CD14-positive monocyte (primary cell): Measurements from ENCODE around the gene EDN3. TPM values are rescaled to one million over a fixed set of nuclear protein-coding genes. Genes with fewer than 3 reads are reported as not detected.

ENCODE experiments used
- DNase-seq, 3 donors: peaks; one replicate each; pipeline ENCODE4 v3.0.0-alpha.2; 2011 to 2022
- H2AFZ ChIP-seq: 2 replicates; pipeline ENCODE4 v1.6.0; 2012; ENCODE audit warnings: mild to moderate bottlenecking, low read depth, low read length, inconsistent platforms; ENCODE audit not compliant: insufficient read depth, poor library complexity, severe bottlenecking
- H3K27ac ChIP-seq, 2 donors: 1 replicate in 1 of 2; 2 replicates in 1 of 2; pipeline ENCODE4 v1.5.1; 2012 to 2013; ENCODE audit warnings: low read length in 2 of 2, control low read depth in 1 of 2, inconsistent platforms in 1 of 2, low read depth in 1 of 2, mild to moderate bottlenecking in 1 of 2
- H3K27me3 ChIP-seq, 2 donors: one replicate each; pipeline versions ENCODE4 v1.6.0 to v1.6.1; 2011 to 2013; ENCODE audit warnings: low read length in 2 of 2; ENCODE audit not compliant: control insufficient read depth in 2 of 2, insufficient read depth in 2 of 2
- H3K36me3 ChIP-seq, 2 donors: replicated peaks in 1 of 2; 1 replicate in 1 of 2; 2 replicates in 1 of 2; pipeline versions ENCODE4 v1.5.1 to v1.6.1; 2012 to 2013; ENCODE audit warnings: low read length in 2 of 2, control low read depth in 1 of 2, inconsistent platforms in 1 of 2, mild to moderate bottlenecking in 1 of 2; ENCODE audit not compliant: insufficient read depth in 2 of 2, control insufficient read depth in 1 of 2
- H3K4me1 ChIP-seq, 2 donors: 1 replicate in 1 of 2; 2 replicates in 1 of 2; pipeline versions ENCODE4 v1.5.1 to v1.6.1; 2012 to 2013; ENCODE audit warnings: low read length in 2 of 2, control low read depth in 1 of 2, inconsistent platforms in 1 of 2, mild to moderate bottlenecking in 1 of 2, moderate library complexity in 1 of 2; ENCODE audit not compliant: insufficient read depth in 2 of 2, control insufficient read depth in 1 of 2
- H3K4me2 ChIP-seq: replicated peaks from 2 replicates; pipeline ENCODE3; 2012; ENCODE audit warnings: low read length, moderate library complexity, mild to moderate bottlenecking; ENCODE audit not compliant: poor library complexity, severe bottlenecking; ENCODE audit errors: extremely low read depth
- H3K4me3 ChIP-seq, 3 experiments: fragments of 200-600 bp in 1 of 3; sonication (generic) in 1 of 3; replicated peaks in 1 of 3; 1 replicate in 2 of 3; 2 replicates in 1 of 3; pipeline ENCODE4 v1.5.1; 2011 to 2013; ENCODE audit warnings: low read length in 3 of 3, mild to moderate bottlenecking in 3 of 3, control low read depth in 2 of 3, low read depth in 2 of 3, inconsistent platforms in 1 of 3, moderate library complexity in 1 of 3
- H3K79me2 ChIP-seq: 2 replicates; pipeline ENCODE4 v1.6.0; 2012; ENCODE audit warnings: mild to moderate bottlenecking, control low read depth, inconsistent platforms, low read length, moderate library complexity; ENCODE audit not compliant: insufficient read depth
- H3K9ac ChIP-seq: 2 replicates; pipeline ENCODE4 v1.6.0; 2017; ENCODE audit warnings: low read length, mild to moderate bottlenecking; ENCODE audit not compliant: insufficient read depth, poor library complexity, severe bottlenecking
- H3K9me3 ChIP-seq, 2 donors: replicated peaks in 1 of 2; 1 replicate in 1 of 2; 2 replicates in 1 of 2; pipeline versions ENCODE4 v1.5.1 to v1.6.1; 2012 to 2013; ENCODE audit warnings: low read length in 2 of 2, control low read depth in 1 of 2; ENCODE audit not compliant: control insufficient read depth in 1 of 2, insufficient read depth in 1 of 2
- H4K20me1 ChIP-seq: 2 replicates; pipeline ENCODE4 v1.6.0; 2012; ENCODE audit warnings: mild to moderate bottlenecking, low read length, control low read depth, moderate library complexity; ENCODE audit not compliant: insufficient read depth
- H3K27ac Mint-ChIP-seq, 7 donors: one replicate each; pipeline ENCODE4 v1.8.0; 2020; ENCODE audit warnings: mild to moderate bottlenecking in 7 of 7, mixed read lengths in 7 of 7, moderate library complexity in 6 of 7, inconsistent platforms in 2 of 7
- H3K27me3 Mint-ChIP-seq, 3 donors: one replicate each; pipeline ENCODE4 v1.8.0; 2021 to 2022; ENCODE audit warnings: low read depth in 3 of 3, mild to moderate bottlenecking in 3 of 3, mixed read lengths in 3 of 3, moderate library complexity in 3 of 3, inconsistent platforms in 1 of 3
- H3K36me3 Mint-ChIP-seq, 2 donors: one replicate each; pipeline ENCODE4 v1.8.0; 2020; ENCODE audit warnings: mixed read lengths in 2 of 2, inconsistent platforms in 1 of 2, mild to moderate bottlenecking in 1 of 2
- H3K4me1 Mint-ChIP-seq: one replicate; pipeline ENCODE4 v1.8.0; 2020; ENCODE audit warnings: mild to moderate bottlenecking, mixed read lengths
- H3K4me3 Mint-ChIP-seq, 2 donors: one replicate each; pipeline ENCODE4 v1.8.0; 2020; ENCODE audit warnings: mild to moderate bottlenecking in 2 of 2, mixed read lengths in 2 of 2, moderate library complexity in 1 of 2
- H3K9me3 Mint-ChIP-seq, 7 donors: one replicate each; pipeline ENCODE4 v1.8.0; 2020 to 2022; ENCODE audit warnings: mixed read lengths in 7 of 7, mild to moderate bottlenecking in 6 of 7, moderate library complexity in 6 of 7, inconsistent platforms in 2 of 7
- WGBS: methylation state at CpG from one replicate; pipeline ENCODE4 v1.1.5; 2013; ENCODE audit warnings: missing lambda C conversion rate; ENCODE audit not compliant: insufficient coverage; 5-methylcytosine and 5-hydroxymethylcytosine counted together
- intact Hi-C, 2 donors: fragments of 100-400 bp; cut with micrococcal nuclease; formaldehyde crosslinking; loops; one replicate each; pipeline versions ENCODE4 v1.15.0 to v1.15.1; 2023
- polyA plus RNA-seq, 3 donors: library from polyadenylated mRNA; depleted of rRNA in 1 of 3; unstranded in 2 of 3; stranded (reverse) in 1 of 3; fragments of 300-500 nt in 2 of 3; fragments of >200 nt in 1 of 3; fragmentation: Illumina TruSeq in 2 of 3; gene quantifications; 1 replicate in 2 of 3; 2 replicates in 1 of 3; pipeline ENCODE4 v1.2.3, GENCODE V29; 2012 to 2021
- TF ChIP-seq, protein P1 (sequence below): fragments of 200-600 bp; IDR thresholded peaks from one replicate; pipeline ENCODE4 v1.8.0; 2022; ENCODE audit warnings: antibody characterized with exemption, mild to moderate bottlenecking

Gene EDN3
- polyA plus RNA-seq, 3 donors, result not detected

DNA sequence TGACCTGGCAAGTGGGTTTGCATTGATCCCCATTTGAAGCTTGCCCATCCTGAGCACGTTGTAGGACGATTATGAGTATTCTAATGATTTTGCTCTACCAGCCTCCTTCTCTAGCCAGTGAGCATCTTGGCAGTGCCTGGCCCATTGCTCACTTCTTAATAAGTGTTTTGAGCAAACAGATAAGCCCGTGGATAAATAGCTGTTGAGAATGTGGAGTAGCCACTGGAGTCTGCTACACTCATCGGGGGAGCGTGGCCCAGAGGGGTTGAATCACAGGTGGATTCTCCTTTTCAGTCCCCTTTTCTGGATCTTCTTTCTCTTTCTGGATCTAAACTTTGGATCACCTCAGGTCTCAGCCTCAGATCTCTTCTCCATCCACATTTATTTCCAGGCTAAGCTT, 15.9 kb upstream of the EDN3 start:
- no peaks in the 10 kb centered on the region for H3K4me1 ChIP-seq
- no peaks in the 10 kb centered on the region for H3K36me3 ChIP-seq
- H3K27me3 Mint-ChIP-seq, result peaks cover 0 to 4% (median 2%) of the 10 kb centered on the region in 3 donors
- H3K4me3 Mint-ChIP-seq, result no peak overlapping the region
- no peak overlapping the region for H3K27ac Mint-ChIP-seq
- H3K79me2 ChIP-seq, result no peaks in the 10 kb centered on the region
- no peaks in the 10 kb centered on the region for H3K36me3 Mint-ChIP-seq
- 87% methylated on average over 3 of the region's 5 CpGs for WGBS
- DNase-seq, result no peak
- no peaks in the 10 kb centered on the region for H3K27me3 ChIP-seq
- H3K27ac ChIP-seq, result no peak overlapping the region
- H2AFZ ChIP-seq, result no peak overlapping the region
- H3K4me3 ChIP-seq, result no peak overlapping the region
- H3K9ac ChIP-seq, result no peak overlapping the region
- no peaks in the 10 kb centered on the region for H3K9me3 ChIP-seq
- H3K4me2 ChIP-seq, result no peak overlapping the region
- no peaks in the 10 kb centered on the region for H4K20me1 ChIP-seq
- H3K4me1 Mint-ChIP-seq, result no peaks in the 10 kb centered on the region
- TF ChIP-seq, protein P1, sequence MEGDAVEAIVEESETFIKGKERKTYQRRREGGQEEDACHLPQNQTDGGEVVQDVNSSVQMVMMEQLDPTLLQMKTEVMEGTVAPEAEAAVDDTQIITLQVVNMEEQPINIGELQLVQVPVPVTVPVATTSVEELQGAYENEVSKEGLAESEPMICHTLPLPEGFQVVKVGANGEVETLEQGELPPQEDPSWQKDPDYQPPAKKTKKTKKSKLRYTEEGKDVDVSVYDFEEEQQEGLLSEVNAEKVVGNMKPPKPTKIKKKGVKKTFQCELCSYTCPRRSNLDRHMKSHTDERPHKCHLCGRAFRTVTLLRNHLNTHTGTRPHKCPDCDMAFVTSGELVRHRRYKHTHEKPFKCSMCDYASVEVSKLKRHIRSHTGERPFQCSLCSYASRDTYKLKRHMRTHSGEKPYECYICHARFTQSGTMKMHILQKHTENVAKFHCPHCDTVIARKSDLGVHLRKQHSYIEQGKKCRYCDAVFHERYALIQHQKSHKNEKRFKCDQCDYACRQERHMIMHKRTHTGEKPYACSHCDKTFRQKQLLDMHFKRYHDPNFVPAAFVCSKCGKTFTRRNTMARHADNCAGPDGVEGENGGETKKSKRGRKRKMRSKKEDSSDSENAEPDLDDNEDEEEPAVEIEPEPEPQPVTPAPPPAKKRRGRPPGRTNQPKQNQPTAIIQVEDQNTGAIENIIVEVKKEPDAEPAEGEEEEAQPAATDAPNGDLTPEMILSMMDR, result no peak
- intact Hi-C loops, result no loop called here
- peaks cover 0 to 1% (median 0%) of the 10 kb centered on the region in 7 donors for H3K9me3 Mint-ChIP-seq

DNA sequence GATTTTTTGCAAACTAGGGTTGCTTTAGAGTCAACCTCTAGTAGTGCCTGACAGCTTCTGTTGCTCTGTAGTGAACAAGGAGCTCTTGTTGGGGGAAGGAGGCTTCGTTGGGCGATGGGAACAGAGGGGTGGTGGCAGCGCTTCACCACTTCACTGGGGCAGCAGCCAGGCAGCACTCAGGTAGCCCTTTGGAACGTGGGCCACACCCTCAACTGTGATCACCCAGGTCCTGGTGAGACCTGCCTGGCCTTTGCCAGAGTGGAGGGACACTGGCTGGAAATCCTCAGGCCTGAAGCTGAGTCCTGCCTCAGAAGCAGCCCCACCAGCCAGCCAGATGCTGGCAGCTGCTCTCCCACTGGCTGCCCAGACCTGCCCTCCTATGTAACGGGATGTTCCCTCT, 10.4 kb upstream of the EDN3 start:
- Mint-ChIP-seq H3K9me3 (peaks cover 0 to 1% (median 0%) of the 10 kb centered on the region in 7 donors), H3K27ac (no peak overlapping the region), H3K4me3 (no peak overlapping the region), H3K36me3 (no peaks in the 10 kb centered on the region), H3K27me3 (peaks cover 6 to 9% (median 7%) of the 10 kb centered on the region in 3 donors), H3K4me1 (no peaks in the 10 kb centered on the region)
- DNase-seq, result no peak
- H3K9me3 ChIP-seq, result no peaks in the 10 kb centered on the region
- TF ChIP-seq, protein P1, result no peak
- intact Hi-C loops, result no loop called here
- H3K27me3 ChIP-seq, result peaks cover 0 to 10% of the 10 kb centered on the region in 2 donors
- H3K4me2 ChIP-seq, result no peak overlapping the region
- H3K9ac ChIP-seq, result no peak overlapping the region
- no peak overlapping the region for H3K4me3 ChIP-seq
- H3K79me2 ChIP-seq, result no peaks in the 10 kb centered on the region
- H2AFZ ChIP-seq, result no peak overlapping the region
- H4K20me1 ChIP-seq, result no peaks in the 10 kb centered on the region
- no peaks in the 10 kb centered on the region for H3K4me1 ChIP-seq
- H3K27ac ChIP-seq, result no peak overlapping the region
- no peaks in the 10 kb centered on the region for H3K36me3 ChIP-seq
- WGBS, result 82% methylated on average over 5 of the region's 5 CpGs
